Measurements from ENCODE around the gene ZIC4.

DNA sequence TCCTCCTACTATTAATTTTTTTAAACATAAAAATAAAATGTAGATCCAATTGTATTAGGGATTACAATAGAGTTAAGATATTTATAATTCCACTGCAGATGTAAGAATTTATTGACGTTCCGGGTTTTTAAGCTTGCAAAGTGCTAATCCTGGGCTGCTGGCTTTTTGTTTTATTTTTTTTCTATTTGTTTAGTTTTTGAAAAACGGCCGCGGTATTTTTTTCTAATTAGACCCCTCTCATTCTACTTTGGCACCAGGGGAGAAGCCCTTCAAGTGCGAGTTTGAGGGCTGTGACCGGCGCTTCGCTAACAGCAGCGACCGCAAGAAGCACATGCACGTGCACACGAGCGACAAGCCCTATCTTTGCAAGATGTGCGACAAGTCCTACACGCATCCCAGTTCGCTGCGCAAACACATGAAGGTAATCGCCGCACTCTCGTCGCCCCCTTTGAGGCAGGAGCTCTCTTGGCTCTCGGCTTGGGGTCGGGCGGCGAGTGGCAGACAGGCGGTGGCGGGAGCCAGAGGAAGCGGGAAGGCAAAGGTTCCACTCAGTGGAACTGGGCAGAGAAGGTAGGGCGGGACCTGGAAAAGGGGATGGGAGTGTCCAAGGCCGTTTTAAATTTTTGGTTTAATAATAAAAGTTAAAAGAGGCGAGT is 6.0 kb upstream of the ZIC4 start:
- no peak for TF ChIP-seq JUNB (IDR thresholded peaks at IDR 0.05; ENCODE audit: unreplicated experiment)
- TF ChIP-seq, protein P1, sequence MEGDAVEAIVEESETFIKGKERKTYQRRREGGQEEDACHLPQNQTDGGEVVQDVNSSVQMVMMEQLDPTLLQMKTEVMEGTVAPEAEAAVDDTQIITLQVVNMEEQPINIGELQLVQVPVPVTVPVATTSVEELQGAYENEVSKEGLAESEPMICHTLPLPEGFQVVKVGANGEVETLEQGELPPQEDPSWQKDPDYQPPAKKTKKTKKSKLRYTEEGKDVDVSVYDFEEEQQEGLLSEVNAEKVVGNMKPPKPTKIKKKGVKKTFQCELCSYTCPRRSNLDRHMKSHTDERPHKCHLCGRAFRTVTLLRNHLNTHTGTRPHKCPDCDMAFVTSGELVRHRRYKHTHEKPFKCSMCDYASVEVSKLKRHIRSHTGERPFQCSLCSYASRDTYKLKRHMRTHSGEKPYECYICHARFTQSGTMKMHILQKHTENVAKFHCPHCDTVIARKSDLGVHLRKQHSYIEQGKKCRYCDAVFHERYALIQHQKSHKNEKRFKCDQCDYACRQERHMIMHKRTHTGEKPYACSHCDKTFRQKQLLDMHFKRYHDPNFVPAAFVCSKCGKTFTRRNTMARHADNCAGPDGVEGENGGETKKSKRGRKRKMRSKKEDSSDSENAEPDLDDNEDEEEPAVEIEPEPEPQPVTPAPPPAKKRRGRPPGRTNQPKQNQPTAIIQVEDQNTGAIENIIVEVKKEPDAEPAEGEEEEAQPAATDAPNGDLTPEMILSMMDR (conservative IDR thresholded peaks at IDR 0.05; ENCODE audit: low read depth in 2 of 2): no peak
- TF ChIP-seq POLR2AphosphoS5 (IDR thresholded peaks at IDR 0.05; ENCODE audit: low read depth): no peak
- TF ChIP-seq REST (IDR thresholded peaks at IDR 0.05; ENCODE audit: unreplicated experiment): no peak
- no peak for TF ChIP-seq CREB1 (CRISPR knock-in tag; IDR thresholded peaks at IDR 0.05; ENCODE audit: low read depth)
- peak; percentile 95 for TF ChIP-seq EZH2 (IDR thresholded peaks at IDR 0.05; ENCODE audit: low read depth, unreplicated experiment)
- TF ChIP-seq EZH2phosphoT487 (IDR thresholded peaks at IDR 0.05; ENCODE audit: unreplicated experiment): peak; percentile 99
- TF ChIP-seq, protein P2, sequence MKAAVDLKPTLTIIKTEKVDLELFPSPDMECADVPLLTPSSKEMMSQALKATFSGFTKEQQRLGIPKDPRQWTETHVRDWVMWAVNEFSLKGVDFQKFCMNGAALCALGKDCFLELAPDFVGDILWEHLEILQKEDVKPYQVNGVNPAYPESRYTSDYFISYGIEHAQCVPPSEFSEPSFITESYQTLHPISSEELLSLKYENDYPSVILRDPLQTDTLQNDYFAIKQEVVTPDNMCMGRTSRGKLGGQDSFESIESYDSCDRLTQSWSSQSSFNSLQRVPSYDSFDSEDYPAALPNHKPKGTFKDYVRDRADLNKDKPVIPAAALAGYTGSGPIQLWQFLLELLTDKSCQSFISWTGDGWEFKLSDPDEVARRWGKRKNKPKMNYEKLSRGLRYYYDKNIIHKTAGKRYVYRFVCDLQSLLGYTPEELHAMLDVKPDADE (IDR thresholded peaks at IDR 0.05): no peak
- TF ChIP-seq ZNF462 (CRISPR knock-in tag; IDR thresholded peaks at IDR 0.05): no peak
- TF ChIP-seq NANOG (IDR thresholded peaks at IDR 0.05; ENCODE audit: borderline replicate concordance): no peak
- no peak for TF ChIP-seq ZNF331 (CRISPR knock-in tag; IDR thresholded peaks at IDR 0.05; ENCODE audit: low read depth)

Measured in GM23338 (cell line).